HS-27A (cell line): ENCODE results near the gene MALT1.
"Not testable (repeated sequence)": the region's sequence is repeated elsewhere in the genome, so short reads cannot be mapped to it uniquely, and the experiment has no call there.

Source experiments
- DNase-seq: peaks from one replicate; pipeline ENCODE4 v3.0.0-alpha.2; 2012; ENCODE audit warnings: low read depth, missing footprints

The MALT1 gene

GRCh38 chr18:58653144-58653722 lies 18.0 kb upstream of the MALT1 start:
- DNase-seq, result not testable (repeated sequence)

GRCh38 chr18:58653814-58654509 lies 17.3 kb upstream of the MALT1 start:
- DNase-seq, result no peak

- DNase-seq, result no peak
Observed at GRCh38 chr18:58654896-58655614, 16.2 kb upstream of the MALT1 start.

GRCh38 chr18:58657081-58657480 lies 14.2 kb upstream of the MALT1 start:
- no peak for DNase-seq

- DNase-seq, result no peak
Observed at GRCh38 chr18:58657494-58657893, 13.8 kb upstream of the MALT1 start.

- no peak for DNase-seq
Observed at GRCh38 chr18:58659691-58660090, 11.6 kb upstream of the MALT1 start.

- DNase-seq, result no peak
Observed at GRCh38 chr18:58660915-58661314, 10.3 kb upstream of the MALT1 start.

GRCh38 chr18:58661423-58661822 lies 9.8 kb upstream of the MALT1 start:
- no peak for DNase-seq

GRCh38 chr18:58662118-58662517 lies 9.1 kb upstream of the MALT1 start:
- DNase-seq, result no peak

- DNase-seq, result no peak
Observed at GRCh38 chr18:58666176-58666575, 5.1 kb upstream of the MALT1 start.

GRCh38 chr18:58668211-58668610 lies 3.1 kb upstream of the MALT1 start:
- DNase-seq, result no peak

- DNase-seq, result no peak
Observed at GRCh38 chr18:58668897-58669296, 2.4 kb upstream of the MALT1 start.

GRCh38 chr18:58669731-58670378 lies 1.4 kb upstream of the MALT1 start:
- no peak for DNase-seq

GRCh38 chr18:58670404-58671110 lies 708 bp upstream of the MALT1 start:
- no peak for DNase-seq

- DNase-seq, result no peak
Observed at GRCh38 chr18:58671632-58672564, 633 bp downstream of the MALT1 start.

- DNase-seq, result no peak
Observed at GRCh38 chr18:58674159-58674558, 2.9 kb downstream of the MALT1 start.

- DNase-seq, result no peak
Observed at GRCh38 chr18:58674863-58675472, 3.7 kb downstream of the MALT1 start.

GRCh38 chr18:58676270-58676669 lies 5.0 kb downstream of the MALT1 start:
- DNase-seq, result no peak

GRCh38 chr18:58682429-58683069 lies 11.3 kb downstream of the MALT1 start:
- peak; percentile 85 for DNase-seq

GRCh38 chr18:58687871-58688308 lies 16.6 kb downstream of the MALT1 start:
- DNase-seq, result no peak
